Iris pigment epithelial cell (primary cell): Measurements from ENCODE around the gene KANSL1L.
"Not testable (repeated sequence)": the region's sequence is repeated elsewhere in the genome, so short reads cannot be mapped to it uniquely, and the experiment has no call there.

Experiments
- DNase-seq: peaks from one replicate; pipeline ENCODE4 v3.0.0-alpha.2; 2011; ENCODE audit warnings: low read depth

Gene KANSL1L

GRCh38 chr2:210177115-210177514, 5.9 kb upstream of the KANSL1L start:
- not testable (repeated sequence) for DNase-seq

- DNase-seq = no peak
Observed at GRCh38 chr2:210174086-210174485, 2.9 kb upstream of the KANSL1L start.

- no peak for DNase-seq
Observed at GRCh38 chr2:210172219-210172575, 988 bp upstream of the KANSL1L start.

GRCh38 chr2:210170446-210171303, 534 bp downstream of the KANSL1L start:
- peak; percentile 95 for DNase-seq

GRCh38 chr2:210170196-210170445, 1.1 kb downstream of the KANSL1L start:
- DNase-seq = no peak

- DNase-seq = peak; percentile 90
Observed at GRCh38 chr2:210169516-210170195, 1.6 kb downstream of the KANSL1L start.

GRCh38 chr2:210167227-210167626, 4.0 kb downstream of the KANSL1L start:
- DNase-seq = peak; percentile 41

- DNase-seq = no peak
Observed at GRCh38 chr2:210162466-210163124, 8.6 kb downstream of the KANSL1L start.

- no peak for DNase-seq
Observed at GRCh38 chr2:210159059-210159458, 12.2 kb downstream of the KANSL1L start.

GRCh38 chr2:210158236-210158635, 13.0 kb downstream of the KANSL1L start:
- no peak for DNase-seq

GRCh38 chr2:210157526-210157925, 13.7 kb downstream of the KANSL1L start:
- no peak for DNase-seq

GRCh38 chr2:210147614-210148013, 23.6 kb downstream of the KANSL1L start:
- no peak for DNase-seq

- no peak for DNase-seq
Observed at GRCh38 chr2:210132239-210132638, 39.0 kb downstream of the KANSL1L start.

GRCh38 chr2:210128961-210129360, 42.2 kb downstream of the KANSL1L start:
- peak; percentile 7 for DNase-seq

- DNase-seq = no peak
Observed at GRCh38 chr2:210113614-210114235, 57.5 kb downstream of the KANSL1L start.

GRCh38 chr2:210112871-210113270, 58.3 kb downstream of the KANSL1L start:
- DNase-seq = no peak

- no peak for DNase-seq
Observed at GRCh38 chr2:210099940-210100339, 71.3 kb downstream of the KANSL1L start.

GRCh38 chr2:210094787-210095186, 76.4 kb downstream of the KANSL1L start:
- no peak for DNase-seq

- no peak for DNase-seq
Observed at GRCh38 chr2:210092791-210093190, 78.4 kb downstream of the KANSL1L start.

- no peak for DNase-seq
Observed at GRCh38 chr2:210086930-210087329, 84.3 kb downstream of the KANSL1L start.

GRCh38 chr2:210086292-210086691, 84.9 kb downstream of the KANSL1L start:
- peak; percentile 46 for DNase-seq

GRCh38 chr2:210072922-210073509, 98.2 kb downstream of the KANSL1L start:
- DNase-seq = peak; percentile 58
